HepG2 (cell line): ENCODE measurements around the gene VSNL1. TPM values are rescaled to one million over a fixed set of nuclear protein-coding genes. Genes with fewer than 3 reads are reported as not detected.

ENCODE experiments used
- ATAC-seq: fragments of 200-7000 bp; cut with Tn5 transposase; 3 replicates; pipeline ENCODE4 v1.9.1; 2020; ENCODE audit warnings: mild to moderate bottlenecking, moderate library complexity
- BruUV-seq: library from RNA; stranded (reverse); fragments of 400-500 nt; replicated peaks from 2 replicates; lab custom pipeline; 2021; lab: Mats Ljungman, UMichigan
- CTCF ChIA-PET: fragments of 300-600 bp; formaldehyde crosslinking; extraction: SDS; loops from one replicate; lab custom pipeline; 2021; ENCODE audit warnings: low total read pairs, inconsistent platforms, low intra/inter-chr PET ratio; lab: Yijun Ruan, JAX
- POLR2A ChIA-PET: fragments of 350-600 bp; sonication (Branson Sonifier 250); formaldehyde crosslinking; loops from one replicate; lab custom pipeline; 2020; ENCODE audit warnings: antibody characterized with exemption, inconsistent platforms; lab: Yijun Ruan, JAX
- DNase-seq: peaks from one replicate; pipeline ENCODE4 v3.0.0-alpha.2; 2015; ENCODE audit warnings: low spot score
- FAIRE-seq: peaks from 3 replicates; lab custom pipeline; 2011; peaks lifted over from hg19 to GRCh38; lab: Jason Lieb, UNC
- H2AFZ ChIP-seq: one replicate; pipeline ENCODE4 v1.6.1; 2011; ENCODE audit warnings: low read length, inconsistent platforms
- H3K27ac ChIP-seq: fragments of 300-600 bp; 3 replicates; pipeline ENCODE4 v1.8.0; 2011; ENCODE audit warnings: mixed run types, mild to moderate bottlenecking, mixed read lengths, low read length, inconsistent platforms; ENCODE audit not compliant: insufficient read depth; ENCODE audit errors: extremely low read length
- H3K27me3 ChIP-seq, 2 experiments: fragments of 200-600 bp in 1 of 2; 2 replicates in 1 of 2; 3 replicates in 1 of 2; pipeline versions ENCODE4 v1.6.0 to v1.8.0; 2011; ENCODE audit warnings: low read length in 2 of 2, mild to moderate bottlenecking in 2 of 2, moderate library complexity in 2 of 2, inconsistent platforms in 1 of 2; ENCODE audit not compliant: insufficient read depth in 2 of 2, control insufficient read depth in 1 of 2
- H3K36me3 ChIP-seq, 2 experiments: fragments of 200-600 bp in 1 of 2; replicated peaks in 1 of 2; 2 replicates in 1 of 2; 3 replicates in 1 of 2; pipeline versions ENCODE4 v1.5.1 to v1.8.0; 2011; ENCODE audit warnings: low read length in 2 of 2, inconsistent platforms in 1 of 2; ENCODE audit not compliant: insufficient read depth in 2 of 2, control insufficient read depth in 1 of 2
- H3K4me1 ChIP-seq: 2 replicates; pipeline ENCODE4 v1.5.1; 2012; ENCODE audit warnings: low read length, inconsistent platforms; ENCODE audit not compliant: insufficient read depth
- H3K4me2 ChIP-seq: 2 replicates; pipeline ENCODE4 v1.6.0; 2011; ENCODE audit warnings: low read depth, low read length, inconsistent platforms
- H3K4me3 ChIP-seq, 3 experiments: fragments of 200-600 bp in 1 of 3; sonication (generic), shearing (Covaris generic) in 1 of 3; replicated peaks in 1 of 3; 2 replicates each; pipeline ENCODE4 v1.5.1; 2011 to 2016; ENCODE audit warnings: low read length in 3 of 3, inconsistent platforms in 2 of 3, low read depth in 2 of 3, mild to moderate bottlenecking in 2 of 3, control low read depth in 1 of 3, mixed read lengths in 1 of 3; ENCODE audit not compliant: insufficient read depth in 1 of 3
- H3K79me2 ChIP-seq: one replicate; pipeline ENCODE4 v1.6.1; 2011; ENCODE audit warnings: low read length, inconsistent platforms; ENCODE audit not compliant: insufficient read depth
- H3K9ac ChIP-seq: 2 replicates; pipeline ENCODE4 v1.6.0; 2011; ENCODE audit warnings: mild to moderate bottlenecking, low read depth, low read length, inconsistent platforms; ENCODE audit not compliant: insufficient read depth
- H3K9me3 ChIP-seq: 2 replicates; pipeline ENCODE4 v1.5.1; 2012; ENCODE audit warnings: mild to moderate bottlenecking, low read length
- H4K20me1 ChIP-seq: 2 replicates; pipeline ENCODE4 v1.6.0; 2011; ENCODE audit warnings: inconsistent platforms, mild to moderate bottlenecking, low read length, moderate library complexity; ENCODE audit not compliant: insufficient read depth
- KLF16 ChIP-seq, 2 experiments: sonication (generic) in 1 of 2; formaldehyde crosslinking in 1 of 2; IDR thresholded peaks; 2 replicates each; pipeline versions ENCODE4 v1.6.1 to v1.8.0; 2016 to 2023; ENCODE audit warnings: missing genetic modification reagents in 2 of 2, missing compliant biosample characterization in 1 of 2
- SRSF9 ChIP-seq: fragments of 200-400 bp; formaldehyde crosslinking; IDR thresholded peaks from 2 replicates; pipeline ENCODE4 v1.6.1; 2018; ENCODE audit warnings: borderline replicate concordance, mild to moderate bottlenecking, low read depth, low read length; ENCODE audit not compliant: insufficient read depth, poor library complexity, severe bottlenecking
- ZMYM2 ChIP-seq: sonication (generic); formaldehyde crosslinking; IDR thresholded peaks from 2 replicates; pipeline ENCODE4 v1.8.0; 2022; ENCODE audit warnings: mild to moderate bottlenecking, missing genetic modification reagents
- ZNF33B ChIP-seq: sonication (generic); formaldehyde crosslinking; IDR thresholded peaks from 2 replicates; pipeline ENCODE4 v1.5.1; 2020; ENCODE audit warnings: mild to moderate bottlenecking, missing genetic modification reagents
- ZNF44 ChIP-seq: sonication (generic); formaldehyde crosslinking; IDR thresholded peaks from 2 replicates; pipeline ENCODE4 v1.5.1; 2020; ENCODE audit warnings: mild to moderate bottlenecking, missing genetic modification reagents
- ZNF558 ChIP-seq: sonication (generic); formaldehyde crosslinking; IDR thresholded peaks from 2 replicates; pipeline ENCODE4 v1.9.0; 2022; ENCODE audit warnings: mild to moderate bottlenecking, missing genetic modification reagents, borderline replicate concordance
- WGBS: methylation state at CpG from one replicate; pipeline ENCODE4 v1.1.6; 2017; ENCODE audit warnings: low lambda C conversion rate; 5-methylcytosine and 5-hydroxymethylcytosine counted together
- in situ Hi-C: cut with HindIII; loops from 2 replicates; pipeline ENCODE4 v1.10.0; 2017; ENCODE audit warnings: low pct_unique_long_range_greater_than_20kb; ENCODE audit not compliant: extremely low pct_ligation_motif_present
- intact Hi-C: fragments of 100-400 bp; cut with micrococcal nuclease; formaldehyde crosslinking; loops from one replicate; pipeline ENCODE4 v1.10.0; 2022; ENCODE audit not compliant: unreplicated experiment
- polyA plus RNA-seq, 8 experiments: library from polyadenylated mRNA; depleted of rRNA in 3 of 8; stranded (reverse) in 7 of 8; unstranded in 1 of 8; fragments of >200 nt; fragmentation: Illumina TruSeq in 4 of 8; extraction: Trizol in 4 of 8; gene quantifications; 2 replicates each; pipeline versions ENCODE4 v1.2.1 to v1.2.3, GENCODE V29; 2011 to 2016; ENCODE audit warnings: low read depth in 4 of 8, missing spikeins in 1 of 8, mixed read lengths in 1 of 8; ENCODE audit not compliant: insufficient read depth in 1 of 8
- total RNA-seq, 5 experiments: library from RNA; depleted of rRNA; stranded (reverse); fragments of >200 nt; fragmentation: Illumina TruSeq; extraction: Trizol; gene quantifications; 2 replicates each; pipeline ENCODE4 v1.2.3, GENCODE V29; 2016; ENCODE audit warnings: low read depth in 1 of 5
- TF ChIP-seq, protein P1 (sequence below): sonication (generic); formaldehyde crosslinking; IDR thresholded peaks from 2 replicates; pipeline ENCODE4 v1.5.1; 2020; ENCODE audit warnings: missing genetic modification reagents, mild to moderate bottlenecking, borderline replicate concordance
- TF ChIP-seq, protein P2 (sequence below): sonication (generic); formaldehyde crosslinking; IDR thresholded peaks from 2 replicates; pipeline ENCODE4 v1.4.0; 2020; ENCODE audit warnings: low read depth, missing genetic modification reagents
- TF ChIP-seq, protein P3 (sequence below): sonication (generic); formaldehyde crosslinking; IDR thresholded peaks from 2 replicates; pipeline ENCODE4 v1.4.0; 2020; ENCODE audit warnings: mild to moderate bottlenecking, missing genetic modification reagents, borderline replicate concordance

Gene VSNL1
- total and polyA plus RNA-seq, 2 of the 13 experiments (the other 11 are each of a cell fraction or from before 2014, with no cell fraction given), result 63.2 to 95.9 TPM

DNA sequence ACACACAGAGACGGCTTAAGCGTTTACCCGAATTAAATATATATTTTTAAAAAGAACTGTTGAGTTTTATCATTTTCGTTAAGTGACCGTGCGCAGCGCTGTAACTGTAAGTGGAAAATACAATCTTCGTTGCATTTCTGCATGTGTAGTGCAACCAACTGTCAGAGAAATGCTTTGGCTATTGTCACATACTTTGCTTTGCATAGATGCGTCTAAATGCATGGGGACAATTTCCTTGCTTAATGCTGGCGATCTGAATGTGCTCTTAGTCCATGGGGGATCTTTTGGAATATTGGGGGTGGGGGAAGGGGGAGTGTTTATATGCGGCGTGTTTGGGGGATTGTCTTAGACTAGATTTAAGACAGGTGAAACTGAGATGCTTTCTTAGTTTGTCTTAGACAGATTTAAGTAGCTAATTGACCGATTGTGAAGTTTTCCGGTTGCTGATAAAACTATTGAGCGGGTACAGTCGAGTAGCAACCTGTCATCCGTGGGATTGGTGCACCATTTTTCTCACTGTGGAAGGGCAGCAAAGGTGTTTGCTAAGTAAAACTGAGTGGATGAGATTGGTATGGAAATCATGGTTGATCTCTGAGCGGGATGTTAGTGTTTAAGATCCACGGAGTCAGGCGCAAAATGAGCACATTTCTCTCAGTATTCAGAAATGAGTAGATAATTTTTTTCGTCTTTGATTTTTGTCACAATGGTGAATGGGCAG, 476 bp downstream of the VSNL1 start:
- intact Hi-C loops (loop anchor here (1.0 to 5.0 kb wide), 7 partner anchors 16 to 211 kb away; partner anchors contain the start of genes GEN1 and SMC6), in situ Hi-C loops (loop anchor here (5.0 to 10.0 kb wide), 3 partner anchors 54 to 214 kb away; partner anchors contain the start of genes GEN1 and SMC6)
- Histone ChIP-seq H4K20me1 (no peaks in the 10 kb centered on the region), H3K79me2 (peaks cover 63% of the 10 kb centered on the region), H3K9me3 (no peaks in the 10 kb centered on the region), H3K27me3 (peaks cover 0 to 3% of the 10 kb centered on the region in 2 experiments; a peak in 1 of 5 replicates), H3K27ac (peak overlapping the region; percentile 94), H3K4me2 (peak overlapping the region; percentile 97), H2AFZ (no peak overlapping the region), H3K36me3 (no peaks in the 10 kb centered on the region), H3K4me1 (peaks cover 50% of the 10 kb centered on the region), H3K4me3 (peak overlapping the region; percentile 78 to 97 (median 83)), H3K9ac (peak overlapping the region; percentile 77)
- FAIRE-seq, result no peak
- WGBS, result under 1% methylated on average over 21 of the region's 21 CpGs
- POLR2A ChIA-PET, result interaction anchor here (0.8 to 3.6 kb wide), 20 partner anchors 9 to 213 kb away, joined by 3 to 32 read pairs (median 6); partner anchors contain the start of genes GEN1, RAD51AP2 and SMC6
- BruUV-seq, result TSS peak; percentile 56
- ATAC-seq, result peak; percentile 1; the same call in 1 of the 3 replicates
- no peak for DNase-seq
- CTCF ChIA-PET, result no interaction called here
- TF ChIP-seq ZMYM2 (CRISPR knock-in tag) (no peak), ZNF558 (CRISPR knock-in tag) (peak; percentile 50; the same call in 1 of the 2 replicates), KLF16 (CRISPR knock-in tag; IDR thresholded peaks at IDR 0.05) (no peak), SRSF9 (no peak), ZNF33B (no peak), ZNF44 (CRISPR knock-in tag) (no peak)
- TF ChIP-seq, protein P1, sequence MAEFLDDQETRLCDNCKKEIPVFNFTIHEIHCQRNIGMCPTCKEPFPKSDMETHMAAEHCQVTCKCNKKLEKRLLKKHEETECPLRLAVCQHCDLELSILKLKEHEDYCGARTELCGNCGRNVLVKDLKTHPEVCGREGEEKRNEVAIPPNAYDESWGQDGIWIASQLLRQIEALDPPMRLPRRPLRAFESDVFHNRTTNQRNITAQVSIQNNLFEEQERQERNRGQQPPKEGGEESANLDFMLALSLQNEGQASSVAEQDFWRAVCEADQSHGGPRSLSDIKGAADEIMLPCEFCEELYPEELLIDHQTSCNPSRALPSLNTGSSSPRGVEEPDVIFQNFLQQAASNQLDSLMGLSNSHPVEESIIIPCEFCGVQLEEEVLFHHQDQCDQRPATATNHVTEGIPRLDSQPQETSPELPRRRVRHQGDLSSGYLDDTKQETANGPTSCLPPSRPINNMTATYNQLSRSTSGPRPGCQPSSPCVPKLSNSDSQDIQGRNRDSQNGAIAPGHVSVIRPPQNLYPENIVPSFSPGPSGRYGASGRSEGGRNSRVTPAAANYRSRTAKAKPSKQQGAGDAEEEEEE, result peak; percentile 40; the same call in 1 of the 2 replicates
- TF ChIP-seq, protein P2, sequence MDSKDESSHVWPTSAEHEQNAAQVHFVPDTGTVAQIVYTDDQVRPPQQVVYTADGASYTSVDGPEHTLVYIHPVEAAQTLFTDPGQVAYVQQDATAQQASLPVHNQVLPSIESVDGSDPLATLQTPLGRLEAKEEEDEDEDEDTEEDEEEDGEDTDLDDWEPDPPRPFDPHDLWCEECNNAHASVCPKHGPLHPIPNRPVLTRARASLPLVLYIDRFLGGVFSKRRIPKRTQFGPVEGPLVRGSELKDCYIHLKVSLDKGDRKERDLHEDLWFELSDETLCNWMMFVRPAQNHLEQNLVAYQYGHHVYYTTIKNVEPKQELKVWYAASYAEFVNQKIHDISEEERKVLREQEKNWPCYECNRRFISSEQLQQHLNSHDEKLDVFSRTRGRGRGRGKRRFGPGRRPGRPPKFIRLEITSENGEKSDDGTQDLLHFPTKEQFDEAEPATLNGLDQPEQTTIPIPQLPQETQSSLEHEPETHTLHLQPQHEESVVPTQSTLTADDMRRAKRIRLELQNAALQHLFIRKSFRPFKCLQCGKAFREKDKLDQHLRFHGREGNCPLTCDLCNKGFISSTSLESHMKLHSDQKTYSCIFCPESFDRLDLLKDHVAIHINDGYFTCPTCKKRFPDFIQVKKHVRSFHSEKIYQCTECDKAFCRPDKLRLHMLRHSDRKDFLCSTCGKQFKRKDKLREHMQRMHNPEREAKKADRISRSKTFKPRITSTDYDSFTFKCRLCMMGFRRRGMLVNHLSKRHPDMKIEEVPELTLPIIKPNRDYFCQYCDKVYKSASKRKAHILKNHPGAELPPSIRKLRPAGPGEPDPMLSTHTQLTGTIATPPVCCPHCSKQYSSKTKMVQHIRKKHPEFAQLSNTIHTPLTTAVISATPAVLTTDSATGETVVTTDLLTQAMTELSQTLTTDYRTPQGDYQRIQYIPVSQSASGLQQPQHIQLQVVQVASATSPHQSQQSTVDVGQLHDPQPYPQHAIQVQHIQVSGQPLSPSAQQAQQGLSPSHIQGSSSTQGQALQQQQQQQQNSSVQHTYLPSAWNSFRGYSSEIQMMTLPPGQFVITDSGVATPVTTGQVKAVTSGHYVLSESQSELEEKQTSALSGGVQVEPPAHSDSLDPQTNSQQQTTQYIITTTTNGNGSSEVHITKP, result 0 out of 2 replicates have a peak, but pooled peaks have one; percentile 54
- TF ChIP-seq, protein P3, sequence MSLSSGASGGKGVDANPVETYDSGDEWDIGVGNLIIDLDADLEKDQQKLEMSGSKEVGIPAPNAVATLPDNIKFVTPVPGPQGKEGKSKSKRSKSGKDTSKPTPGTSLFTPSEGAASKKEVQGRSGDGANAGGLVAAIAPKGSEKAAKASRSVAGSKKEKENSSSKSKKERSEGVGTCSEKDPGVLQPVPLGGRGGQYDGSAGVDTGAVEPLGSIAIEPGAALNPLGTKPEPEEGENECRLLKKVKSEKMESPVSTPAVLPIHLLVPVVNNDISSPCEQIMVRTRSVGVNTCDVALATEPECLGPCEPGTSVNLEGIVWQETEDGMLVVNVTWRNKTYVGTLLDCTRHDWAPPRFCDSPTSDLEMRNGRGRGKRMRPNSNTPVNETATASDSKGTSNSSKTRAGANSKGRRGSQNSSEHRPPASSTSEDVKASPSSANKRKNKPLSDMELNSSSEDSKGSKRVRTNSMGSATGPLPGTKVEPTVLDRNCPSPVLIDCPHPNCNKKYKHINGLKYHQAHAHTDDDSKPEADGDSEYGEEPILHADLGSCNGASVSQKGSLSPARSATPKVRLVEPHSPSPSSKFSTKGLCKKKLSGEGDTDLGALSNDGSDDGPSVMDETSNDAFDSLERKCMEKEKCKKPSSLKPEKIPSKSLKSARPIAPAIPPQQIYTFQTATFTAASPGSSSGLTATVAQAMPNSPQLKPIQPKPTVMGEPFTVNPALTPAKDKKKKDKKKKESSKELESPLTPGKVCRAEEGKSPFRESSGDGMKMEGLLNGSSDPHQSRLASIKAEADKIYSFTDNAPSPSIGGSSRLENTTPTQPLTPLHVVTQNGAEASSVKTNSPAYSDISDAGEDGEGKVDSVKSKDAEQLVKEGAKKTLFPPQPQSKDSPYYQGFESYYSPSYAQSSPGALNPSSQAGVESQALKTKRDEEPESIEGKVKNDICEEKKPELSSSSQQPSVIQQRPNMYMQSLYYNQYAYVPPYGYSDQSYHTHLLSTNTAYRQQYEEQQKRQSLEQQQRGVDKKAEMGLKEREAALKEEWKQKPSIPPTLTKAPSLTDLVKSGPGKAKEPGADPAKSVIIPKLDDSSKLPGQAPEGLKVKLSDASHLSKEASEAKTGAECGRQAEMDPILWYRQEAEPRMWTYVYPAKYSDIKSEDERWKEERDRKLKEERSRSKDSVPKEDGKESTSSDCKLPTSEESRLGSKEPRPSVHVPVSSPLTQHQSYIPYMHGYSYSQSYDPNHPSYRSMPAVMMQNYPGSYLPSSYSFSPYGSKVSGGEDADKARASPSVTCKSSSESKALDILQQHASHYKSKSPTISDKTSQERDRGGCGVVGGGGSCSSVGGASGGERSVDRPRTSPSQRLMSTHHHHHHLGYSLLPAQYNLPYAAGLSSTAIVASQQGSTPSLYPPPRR, result 0 out of 2 replicates have a peak, but pooled peaks have one; percentile 20
